ENCODE measurements around the gene VCY.
"Not testable (repeated sequence)": the region's sequence is repeated elsewhere in the genome, so short reads cannot be mapped to it uniquely, and the experiment has no call there.

Gene VCY

DNA sequence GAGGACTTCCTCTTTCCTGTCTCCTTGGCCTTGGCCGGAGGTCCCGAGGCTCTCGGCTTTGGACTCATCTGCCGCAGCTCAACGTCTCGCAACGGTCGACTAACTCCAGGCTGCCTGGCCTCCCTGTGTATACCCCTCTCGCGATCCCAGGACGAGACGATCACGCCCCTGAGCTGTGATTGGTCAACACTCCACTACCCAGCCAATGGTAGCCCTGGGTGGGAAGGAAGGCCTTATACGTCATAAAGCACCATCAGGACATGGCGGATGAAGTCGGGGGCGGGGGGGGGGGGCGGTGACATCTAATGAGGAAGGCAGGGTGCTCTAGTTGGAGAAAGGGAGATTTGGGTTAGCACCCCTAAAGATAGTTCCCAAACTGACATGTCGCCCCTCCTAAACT is at the start of gene VCY:
Gene VCY (minus strand): TSS at position 101 of the 400 bp plus-strand sequence. CDS start 33 bp downstream, at position 68.
- not testable (repeated sequence) for DNase-seq (ENCODE audit: low read depth in 3 of 3)

DNA sequence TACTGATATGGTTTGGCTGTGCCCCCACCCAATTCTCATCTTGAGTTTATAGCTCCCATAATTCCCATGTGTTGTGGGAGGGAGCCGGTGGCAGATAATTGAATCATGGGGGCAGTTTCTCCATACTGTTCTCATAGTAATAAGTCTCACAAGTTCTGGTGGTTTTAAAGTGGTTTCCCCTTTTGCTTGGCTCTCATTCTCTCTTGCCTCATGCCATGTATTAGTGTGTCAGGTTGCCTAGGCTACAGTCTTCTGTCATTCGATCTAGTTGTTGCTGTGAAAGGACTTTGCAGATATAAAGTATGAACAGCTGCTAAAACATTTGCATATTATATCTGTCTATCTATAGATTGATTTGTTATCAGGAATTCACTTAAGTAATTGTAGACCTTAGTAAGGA is 44.1 kb upstream of the VCY start:
- DNase-seq (ENCODE audit: low read depth in 3 of 3) = not testable (repeated sequence)

DNA sequence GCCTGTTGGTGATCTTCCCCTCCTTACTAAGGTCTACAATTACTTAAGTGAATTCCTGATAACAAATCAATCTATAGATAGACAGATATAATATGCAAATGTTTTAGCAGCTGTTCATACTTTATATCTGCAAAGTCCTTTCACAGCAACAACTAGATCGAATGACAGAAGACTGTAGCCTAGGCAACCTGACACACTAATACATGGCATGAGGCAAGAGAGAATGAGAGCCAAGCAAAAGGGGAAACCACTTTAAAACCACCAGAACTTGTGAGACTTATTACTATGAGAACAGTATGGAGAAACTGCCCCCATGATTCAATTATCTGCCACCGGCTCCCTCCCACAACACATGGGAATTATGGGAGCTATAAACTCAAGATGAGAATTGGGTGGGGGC is 25.6 kb upstream of the VCY start:
- DNase-seq (ENCODE audit: low read depth in 3 of 3) = not testable (repeated sequence)

DNA sequence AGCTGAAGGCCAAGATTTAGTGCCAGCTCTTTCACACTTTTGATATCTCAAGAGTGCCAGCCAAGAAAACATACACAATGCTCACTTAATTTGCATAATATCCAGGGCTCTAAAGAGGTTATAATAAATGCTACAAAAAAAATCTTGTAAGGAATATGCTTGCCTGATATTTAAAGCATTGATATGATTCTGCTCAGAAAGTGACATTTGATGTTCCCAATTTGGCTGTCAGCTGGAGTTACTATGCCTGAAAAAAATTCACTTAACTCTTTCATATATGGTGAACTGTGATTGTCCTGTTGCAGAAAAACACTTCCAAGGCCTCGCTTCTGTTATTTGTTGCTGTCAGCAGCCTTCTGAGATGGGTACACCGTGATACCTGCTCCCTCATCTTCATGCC is 43.9 kb downstream of the VCY start:
- not testable (repeated sequence) for DNase-seq (ENCODE audit: low read depth in 3 of 3)
